ENCODE measurements around the gene ZNF91.
"Not testable (repeated sequence)": the region's sequence is repeated elsewhere in the genome, so short reads cannot be mapped to it uniquely, and the experiment has no call there.

The ZNF91 gene

GRCh38 chr19:23395041-23395721, at the start of gene ZNF91:
Gene ZNF91, minus strand, starts transcription at chr19:23395471. Its CDS starts 117 bp downstream, at chr19:23395354.
- H3K4me1 ChIP-seq (ENCODE audit: control insufficient read depth, insufficient read depth, low read length): peaks cover 11% of the 10 kb centered on the region
- peak within 1 kb of the TSS; percentile 99 to 100 for H3K9ac ChIP-seq (ENCODE audit: low read length in 2 of 2)
- peak within 1 kb of the TSS; percentile 98 to 99 for H3K4me3 ChIP-seq (ENCODE audit: low read length in 2 of 2)
- no peaks in the 10 kb centered on the region for H3K27me3 ChIP-seq (ENCODE audit: control insufficient read depth in 1 of 2, insufficient read depth in 2 of 2, low read length in 2 of 2)
- no peaks in the 10 kb centered on the region for H3K9me3 ChIP-seq (ENCODE audit: control insufficient read depth in 2 of 2, low read length in 2 of 2)
- no peaks in the 10 kb centered on the region for H3K36me3 ChIP-seq (ENCODE audit: control insufficient read depth in 2 of 2, insufficient read depth in 2 of 2, low read length in 2 of 2)
- peak within 1 kb of the TSS; percentile 96 for H3K27ac ChIP-seq (ENCODE audit: low read length)

- no peak overlapping the region for H3K4me3 ChIP-seq (ENCODE audit: low read length in 2 of 2)
- H3K27ac ChIP-seq (ENCODE audit: low read length): no peak overlapping the region
- no peaks in the 10 kb centered on the region for H3K36me3 ChIP-seq (ENCODE audit: control insufficient read depth in 2 of 2, insufficient read depth in 2 of 2, low read length in 2 of 2)
- no peaks in the 10 kb centered on the region for H3K27me3 ChIP-seq (ENCODE audit: control insufficient read depth in 1 of 2, insufficient read depth in 2 of 2, low read length in 2 of 2)
- no peaks in the 10 kb centered on the region for H3K4me1 ChIP-seq (ENCODE audit: control insufficient read depth, insufficient read depth, low read length)
- no peak overlapping the region for H3K9ac ChIP-seq (ENCODE audit: low read length in 2 of 2)
- no peaks in the 10 kb centered on the region for H3K9me3 ChIP-seq (ENCODE audit: control insufficient read depth in 2 of 2, low read length in 2 of 2)
Observed at GRCh38 chr19:23440791-23441190, 45.5 kb upstream of the ZNF91 start.

DNA sequence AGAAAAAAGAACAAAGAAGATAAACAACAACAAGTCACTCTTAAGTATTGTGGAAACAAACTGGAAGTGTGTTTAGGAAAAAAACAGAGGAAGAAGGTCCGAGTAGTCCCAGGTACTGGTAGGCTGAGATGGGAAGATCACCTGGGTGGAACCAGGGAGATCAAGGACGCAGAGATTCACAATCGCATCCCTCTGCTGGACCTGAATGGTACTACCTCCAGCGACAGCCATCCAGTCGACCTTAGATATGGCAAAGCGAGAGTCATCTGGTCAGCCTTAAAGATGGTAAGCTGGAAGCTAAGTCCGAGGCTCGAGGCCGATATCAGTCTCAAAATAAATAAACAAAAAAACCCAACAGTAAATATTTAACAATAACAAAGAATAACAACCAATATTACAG, 44.9 kb upstream of the ZNF91 start:
- Histone ChIP-seq H3K4me1 (ENCODE audit: control insufficient read depth, insufficient read depth, low read length) (no peaks in the 10 kb centered on the region), H3K27ac (ENCODE audit: low read length) (no peak overlapping the region), H3K9me3 (ENCODE audit: control insufficient read depth in 2 of 2, low read length in 2 of 2) (no peaks in the 10 kb centered on the region), H3K27me3 (ENCODE audit: control insufficient read depth in 1 of 2, insufficient read depth in 2 of 2, low read length in 2 of 2) (no peaks in the 10 kb centered on the region), H3K36me3 (ENCODE audit: control insufficient read depth in 2 of 2, insufficient read depth in 2 of 2, low read length in 2 of 2) (no peaks in the 10 kb centered on the region), H3K4me3 (ENCODE audit: low read length in 2 of 2) (no peak overlapping the region), H3K9ac (ENCODE audit: low read length in 2 of 2) (no peak overlapping the region)

DNA sequence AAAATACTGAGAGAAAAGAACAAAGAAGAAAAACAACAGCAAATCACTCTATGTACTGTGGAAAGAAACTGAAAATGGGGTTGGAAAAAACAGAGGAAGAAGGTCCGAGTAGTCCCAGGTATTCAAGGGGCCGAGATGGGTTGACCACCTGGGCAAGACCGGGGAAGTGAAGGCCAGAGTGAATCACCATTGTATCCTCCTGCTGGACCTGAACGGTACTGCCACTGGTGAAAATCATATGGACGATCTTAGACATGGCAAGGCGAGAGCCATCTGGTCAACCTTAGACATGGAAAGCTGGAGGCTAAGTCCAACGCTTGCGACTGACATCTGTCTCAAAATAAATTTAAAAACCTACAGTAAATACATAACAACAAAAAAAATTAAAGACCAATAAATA, 44.4 kb upstream of the ZNF91 start:
- Histone ChIP-seq H3K4me1 (ENCODE audit: control insufficient read depth, insufficient read depth, low read length) (no peaks in the 10 kb centered on the region), H3K4me3 (ENCODE audit: low read length in 2 of 2) (no peak overlapping the region), H3K9me3 (ENCODE audit: control insufficient read depth in 2 of 2, low read length in 2 of 2) (no peaks in the 10 kb centered on the region), H3K36me3 (ENCODE audit: control insufficient read depth in 2 of 2, insufficient read depth in 2 of 2, low read length in 2 of 2) (no peaks in the 10 kb centered on the region), H3K27me3 (ENCODE audit: control insufficient read depth in 1 of 2, insufficient read depth in 2 of 2, low read length in 2 of 2) (no peaks in the 10 kb centered on the region), H3K27ac (ENCODE audit: low read length) (no peak overlapping the region), H3K9ac (ENCODE audit: low read length in 2 of 2) (no peak overlapping the region)

GRCh38 chr19:23437901-23438300, 42.6 kb upstream of the ZNF91 start:
- Histone ChIP-seq H3K27ac (ENCODE audit: low read length) (no peak overlapping the region), H3K9ac (ENCODE audit: low read length in 2 of 2) (no peak overlapping the region), H3K9me3 (ENCODE audit: control insufficient read depth in 2 of 2, low read length in 2 of 2) (no peaks in the 10 kb centered on the region), H3K4me3 (ENCODE audit: low read length in 2 of 2) (no peak overlapping the region), H3K27me3 (ENCODE audit: control insufficient read depth in 1 of 2, insufficient read depth in 2 of 2, low read length in 2 of 2) (no peaks in the 10 kb centered on the region), H3K36me3 (ENCODE audit: control insufficient read depth in 2 of 2, insufficient read depth in 2 of 2, low read length in 2 of 2) (no peaks in the 10 kb centered on the region), H3K4me1 (ENCODE audit: control insufficient read depth, insufficient read depth, low read length) (no peaks in the 10 kb centered on the region)

GRCh38 chr19:23436944-23437343, 41.7 kb upstream of the ZNF91 start:
- H3K9me3 ChIP-seq (ENCODE audit: control insufficient read depth in 2 of 2, low read length in 2 of 2): no peaks in the 10 kb centered on the region
- no peaks in the 10 kb centered on the region for H3K4me1 ChIP-seq (ENCODE audit: control insufficient read depth, insufficient read depth, low read length)
- no peaks in the 10 kb centered on the region for H3K36me3 ChIP-seq (ENCODE audit: control insufficient read depth in 2 of 2, insufficient read depth in 2 of 2, low read length in 2 of 2)
- H3K27ac ChIP-seq (ENCODE audit: low read length): no peak overlapping the region
- H3K27me3 ChIP-seq (ENCODE audit: control insufficient read depth in 1 of 2, insufficient read depth in 2 of 2, low read length in 2 of 2): no peaks in the 10 kb centered on the region
- H3K9ac ChIP-seq (ENCODE audit: low read length in 2 of 2): no peak overlapping the region
- no peak overlapping the region for H3K4me3 ChIP-seq (ENCODE audit: low read length in 2 of 2)

- Histone ChIP-seq H3K27ac (ENCODE audit: low read length) (no peak overlapping the region), H3K4me3 (ENCODE audit: low read length in 2 of 2) (no peak overlapping the region), H3K9ac (ENCODE audit: low read length in 2 of 2) (no peak overlapping the region), H3K36me3 (ENCODE audit: control insufficient read depth in 2 of 2, insufficient read depth in 2 of 2, low read length in 2 of 2) (no peaks in the 10 kb centered on the region), H3K27me3 (ENCODE audit: control insufficient read depth in 1 of 2, insufficient read depth in 2 of 2, low read length in 2 of 2) (no peaks in the 10 kb centered on the region), H3K9me3 (ENCODE audit: control insufficient read depth in 2 of 2, low read length in 2 of 2) (no peaks in the 10 kb centered on the region), H3K4me1 (ENCODE audit: control insufficient read depth, insufficient read depth, low read length) (no peaks in the 10 kb centered on the region)
Observed at GRCh38 chr19:23436318-23436717, 41.0 kb upstream of the ZNF91 start.

DNA sequence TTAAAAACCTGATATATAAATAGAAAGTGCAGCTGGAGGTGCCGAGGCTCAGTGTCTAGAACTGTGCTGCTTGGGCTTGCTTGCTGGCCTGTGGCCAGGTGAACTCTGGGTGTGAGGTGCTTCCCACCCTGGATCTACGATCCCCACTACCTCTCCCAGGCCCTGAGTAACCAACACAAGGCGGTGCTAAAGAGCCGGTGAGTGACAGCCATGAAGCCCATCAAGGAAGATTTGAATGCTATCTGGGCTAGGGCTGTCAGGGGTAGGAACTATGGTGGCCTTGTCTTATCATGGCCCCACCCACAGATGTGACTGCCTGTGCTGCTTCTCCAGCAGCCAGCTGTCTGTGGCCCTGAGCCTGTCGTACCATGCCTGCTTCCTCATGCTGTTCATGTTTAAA, 25.6 kb upstream of the ZNF91 start:
- no peaks in the 10 kb centered on the region for H3K9me3 ChIP-seq (ENCODE audit: control insufficient read depth in 2 of 2, low read length in 2 of 2)
- peaks cover under 1% of the 10 kb centered on the region for H3K4me1 ChIP-seq (ENCODE audit: control insufficient read depth, insufficient read depth, low read length)
- H3K9ac ChIP-seq (ENCODE audit: low read length in 2 of 2): no peak overlapping the region
- H3K36me3 ChIP-seq (ENCODE audit: control insufficient read depth in 2 of 2, insufficient read depth in 2 of 2, low read length in 2 of 2): no peaks in the 10 kb centered on the region
- peaks cover 2 to 5% of the 10 kb centered on the region in 2 donors for H3K27me3 ChIP-seq (ENCODE audit: control insufficient read depth in 1 of 2, insufficient read depth in 2 of 2, low read length in 2 of 2)
- H3K27ac ChIP-seq (ENCODE audit: low read length): no peak overlapping the region
- no peak overlapping the region for H3K4me3 ChIP-seq (ENCODE audit: low read length in 2 of 2)

DNA sequence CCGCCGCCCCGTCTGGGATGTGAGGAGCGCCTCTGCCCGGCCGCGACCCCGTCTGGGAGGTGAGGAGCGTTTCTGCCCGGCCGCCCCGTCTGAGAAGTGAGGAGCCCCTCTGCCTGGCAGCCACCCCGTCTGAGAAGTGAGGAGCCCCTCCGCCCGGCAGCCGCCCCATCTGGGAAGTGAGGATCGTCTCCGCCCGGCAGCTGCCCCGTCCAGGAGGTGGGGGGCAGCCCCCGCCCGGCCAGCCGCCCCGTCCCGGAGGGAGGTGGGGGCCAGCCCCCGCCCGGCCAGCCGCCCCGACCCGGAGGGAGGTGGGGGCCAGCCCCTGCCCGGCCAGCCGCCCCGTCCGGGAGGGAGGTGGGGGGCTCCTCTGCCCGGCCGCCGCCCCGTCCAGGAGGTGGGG, 24.0 kb upstream of the ZNF91 start:
- peaks cover 7 to 14% of the 10 kb centered on the region in 2 donors for H3K27me3 ChIP-seq (ENCODE audit: control insufficient read depth in 1 of 2, insufficient read depth in 2 of 2, low read length in 2 of 2)
- H3K4me1 ChIP-seq (ENCODE audit: control insufficient read depth, insufficient read depth, low read length); H3K36me3 ChIP-seq (ENCODE audit: control insufficient read depth in 2 of 2, insufficient read depth in 2 of 2, low read length in 2 of 2); H3K27ac ChIP-seq (ENCODE audit: low read length); H3K4me3 ChIP-seq (ENCODE audit: low read length in 2 of 2); H3K9me3 ChIP-seq (ENCODE audit: control insufficient read depth in 2 of 2, low read length in 2 of 2); H3K9ac ChIP-seq (ENCODE audit: low read length in 2 of 2): not testable (repeated sequence)

GRCh38 chr19:23415561-23416191, 20.4 kb upstream of the ZNF91 start:
- Histone ChIP-seq H3K4me1 (ENCODE audit: control insufficient read depth, insufficient read depth, low read length) (peaks cover 3% of the 10 kb centered on the region), H3K4me3 (ENCODE audit: low read length in 2 of 2) (peak overlapping the region; percentile 54 to 72), H3K27ac (ENCODE audit: low read length) (no peak overlapping the region), H3K27me3 (ENCODE audit: control insufficient read depth in 1 of 2, insufficient read depth in 2 of 2, low read length in 2 of 2) (peaks cover 7 to 18% of the 10 kb centered on the region in 2 donors), H3K9me3 (ENCODE audit: control insufficient read depth in 2 of 2, low read length in 2 of 2) (no peaks in the 10 kb centered on the region), H3K9ac (ENCODE audit: low read length in 2 of 2) (no peak overlapping the region), H3K36me3 (ENCODE audit: control insufficient read depth in 2 of 2, insufficient read depth in 2 of 2, low read length in 2 of 2) (no peaks in the 10 kb centered on the region)

DNA sequence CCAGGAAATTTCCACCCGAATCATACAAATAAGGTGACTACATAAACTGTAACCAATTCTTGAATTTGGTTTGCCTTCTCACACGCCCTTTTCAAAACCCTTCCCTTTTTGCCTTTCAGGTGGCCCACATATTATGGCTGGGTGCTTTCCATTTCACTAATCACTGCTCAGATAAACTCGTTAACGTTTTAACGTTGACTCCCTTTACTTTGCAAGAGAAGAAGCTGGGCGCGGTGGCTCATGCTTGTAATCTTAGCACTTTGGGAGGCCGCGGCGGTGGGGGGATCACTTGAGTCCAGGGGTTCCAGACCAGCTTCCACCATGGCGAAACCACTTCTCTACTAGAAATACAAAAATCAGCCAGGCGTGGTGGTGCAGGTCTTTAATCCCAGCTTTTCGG, 19.8 kb upstream of the ZNF91 start:
- Histone ChIP-seq H3K4me1 (ENCODE audit: control insufficient read depth, insufficient read depth, low read length) (peaks cover 3% of the 10 kb centered on the region), H3K9me3 (ENCODE audit: control insufficient read depth in 2 of 2, low read length in 2 of 2) (no peaks in the 10 kb centered on the region), H3K4me3 (ENCODE audit: low read length in 2 of 2) (peak overlapping the region; percentile 54 to 72), H3K27ac (ENCODE audit: low read length) (no peak overlapping the region), H3K36me3 (ENCODE audit: control insufficient read depth in 2 of 2, insufficient read depth in 2 of 2, low read length in 2 of 2) (no peaks in the 10 kb centered on the region), H3K27me3 (ENCODE audit: control insufficient read depth in 1 of 2, insufficient read depth in 2 of 2, low read length in 2 of 2) (peaks cover 7 to 18% of the 10 kb centered on the region in 2 donors), H3K9ac (ENCODE audit: low read length in 2 of 2) (no peak overlapping the region)
